Heart right ventricle (tissue), 16 donors: ENCODE results near the gene RBSN. TPM values are rescaled to one million over a fixed set of nuclear protein-coding genes. Genes with fewer than 3 reads are reported as not detected.

Experiments
- ATAC-seq, 8 donors: fragments of 200-7000 bp; cut with Tn5 transposase; one replicate each; pipeline ENCODE4 v1.9.1; 2020; ENCODE audit warnings: mild to moderate bottlenecking in 8 of 8, moderate library complexity in 8 of 8, moderate number of reproducible peaks in 1 of 8
- DNase-seq, 2 donors: peaks; one replicate each; pipeline ENCODE4 v3.0.0-alpha.2; 2020
- H3K27ac ChIP-seq, 10 donors: fragments of 200-600 bp; sonication (generic) in 2 of 10; one replicate each; pipeline versions ENCODE4 v1.5.0 to v1.8.0; 2020 to 2022; ENCODE audit warnings: mild to moderate bottlenecking in 3 of 10
- H3K27me3 ChIP-seq, 7 donors: fragments of 200-600 bp; one replicate each; pipeline ENCODE4 v1.8.0; 2021 to 2022; ENCODE audit warnings: mild to moderate bottlenecking in 2 of 7
- H3K36me3 ChIP-seq, 9 donors: fragments of 200-600 bp; sonication (generic) in 1 of 9; one replicate each; pipeline versions ENCODE4 v1.5.0 to v1.8.0; 2020 to 2022; ENCODE audit warnings: mild to moderate bottlenecking in 2 of 9
- H3K4me1 ChIP-seq, 9 donors: fragments of 200-600 bp; sonication (generic) in 1 of 9; one replicate each; pipeline versions ENCODE4 v1.5.0 to v1.8.0; 2020 to 2022; ENCODE audit warnings: mild to moderate bottlenecking in 4 of 9
- H3K4me3 ChIP-seq, 10 donors: fragments of 200-600 bp; sonication (generic) in 2 of 10; one replicate each; pipeline versions ENCODE4 v1.5.0 to v1.8.0; 2020 to 2022; ENCODE audit warnings: mild to moderate bottlenecking in 7 of 10, moderate library complexity in 2 of 10
- H3K9me3 ChIP-seq, 11 donors: fragments of 200-600 bp in 10 of 11; sonication (generic) in 2 of 11; one replicate each; pipeline versions ENCODE4 v1.5.0 to v1.8.0; 2013 to 2022; ENCODE audit warnings: mild to moderate bottlenecking in 2 of 11, control low read depth in 1 of 11, moderate library complexity in 1 of 11
- CTCF ChIP-seq, 9 donors: fragments of 200-600 bp; sonication (generic) in 2 of 9; IDR thresholded peaks; one replicate each; pipeline versions ENCODE4 v1.5.0 to v1.8.0; 2021 to 2022; ENCODE audit warnings: antibody characterized with exemption in 9 of 9, mild to moderate bottlenecking in 5 of 9, moderate library complexity in 1 of 9
- WGBS, 2 donors: extraction: QIAGEN DNeasy Blood & Tissue Kit; methylation state at CpG; one replicate each; pipeline ENCODE4 v1.1.7; 2013; ENCODE audit warnings: inconsistent platforms in 1 of 2; 5-methylcytosine and 5-hydroxymethylcytosine counted together
- intact Hi-C, 10 donors: fragments of 100-400 bp; cut with DNase I; formaldehyde crosslinking; loops; one replicate each; pipeline versions ENCODE4 v1.11.1 to v1.14.2; 2022
- polyA plus RNA-seq, 2 donors: library from polyadenylated mRNA; stranded (reverse); fragments of 200-250 nt; gene quantifications; one replicate each; pipeline ENCODE4 v1.2.3, GENCODE V29; 2013
- total RNA-seq, 10 donors: library from RNA; stranded (reverse); fragmentation: NEBNext Ultra II Directional in 3 of 10; extraction: Animal tissue kit (Norgen Biotek cat#: 25700) in 3 of 10; gene quantifications; one replicate each; pipeline versions ENCODE4 v1.2.1 to v1.2.4, GENCODE V29; 2021 to 2023
- donor health status: Arrhythmogenic right ventricular cardiomyopathy.
- donor health status: ischemic (EF 13 %, LVEDD 7.1; RV severe dilation, severe dysfunction).
- donor health status: healthy with polysubstance abuse.
- donor health status: DM: no; HTN: yes; CAD: no.
- donor health status: DM: no; HTN: no; CAD: no.
- donor health status: ischemic (EF 25% LVEDD 6.9; RV normal size, moderate dysfunction).
- donor health status: ischemic (EF 25% LVEDD 5.7; RV mildly dilated, moderate dysfunction).
- donor health status: healthy.
- donor health status: DM: yes; HTN: yes; CAD: no.
- donor health status: Ischemic cardiomyopathy.
- donor health status: ischemic (EF 35%, LVEDD 5.7; RV mildly dilated, moderate dysfunction).
- donor health status: nonischemic (EF 11% LVEDD 7.7; RV severe dilation, severe dysfunction).
- donor health status: DM: yes; HTN: yes; CAD: no.
- donor health status: PGD.
- donor health status: ischemic (EF 29% LVEDD 5.4; RV normal size, mild dysfunction).
- donor health status: nonischemic (EF 23%, LVEDD 6.1; RV moderate dilation, normal function).

RBSN gene
- total and polyA plus RNA-seq, 12 donors, result 5.5 to 23.8 (median 20.6) TPM

GRCh38 chr3:15071699-15072098 lies 27.2 kb downstream of the RBSN start:
- Histone ChIP-seq H3K36me3 (peaks cover 0 to 81% (median 43%) of the 10 kb centered on the region in 9 donors), H3K9me3 (no peaks in the 10 kb centered on the region), H3K27me3 (no peaks in the 10 kb centered on the region), H3K27ac (no peak overlapping the region), H3K4me3 (no peak overlapping the region), H3K4me1 (peaks cover 0 to 3% (median 0%) of the 10 kb centered on the region in 9 donors)
- intact Hi-C loops, result no loop called here
- 95% methylated on average over 2 of the region's 2 CpGs for WGBS, 2 donors
- no peak for ATAC-seq
- DNase-seq, result no peak
- no peak for TF ChIP-seq CTCF (IDR thresholded peaks at IDR 0.05)

- 84 to 89% methylated on average over 1 of the region's 1 CpG for WGBS, 2 donors
- ATAC-seq, result no peak
- intact Hi-C loops, result loop anchor here in 3 of 10 donors (10.0 kb wide), 1 partner anchor 125 kb away; the partner anchor contains the start of gene NR2C2 (in 3 of the 3)
Measured at GRCh38 chr3:15069441-15069840, 29.5 kb downstream of the RBSN start.

GRCh38 chr3:15066467-15066866 lies 32.5 kb downstream of the RBSN start:
- H3K27me3 ChIP-seq, result no peaks in the 10 kb centered on the region
- H3K9me3 ChIP-seq, result no peaks in the 10 kb centered on the region
- H3K27ac ChIP-seq, result no peak overlapping the region
- intact Hi-C loops, result loop anchor here in 3 of 10 donors (10.0 kb wide), 1 partner anchor 122 kb away; the partner anchor contains the start of gene NR2C2 (in 3 of the 3)
- 95 to 97% methylated on average over 3 of the region's 3 CpGs for WGBS, 2 donors
- peaks cover 0 to 28% (median 0%) of the 10 kb centered on the region in 9 donors for H3K36me3 ChIP-seq
- DNase-seq (no peak), ATAC-seq (no peak)
- H3K4me1 ChIP-seq, result peaks cover 6 to 24% (median 17%) of the 10 kb centered on the region in 9 donors
- peak overlapping the region in 1 of 10 donors; percentile 97 for H3K4me3 ChIP-seq
- TF ChIP-seq CTCF (IDR thresholded peaks at IDR 0.05), result no peak

More at GRCh38 chr3:15069441-15069840, 29.5 kb downstream of the RBSN start:
- Histone ChIP-seq H3K4me1 (peaks cover 0 to 8% (median under 1%) of the 10 kb centered on the region in 9 donors), H3K27ac (no peak overlapping the region), H3K9me3 (no peaks in the 10 kb centered on the region), H3K36me3 (peaks cover 0 to 58% (median 22%) of the 10 kb centered on the region in 9 donors), H3K27me3 (no peaks in the 10 kb centered on the region), H3K4me3 (no peak overlapping the region)
- DNase-seq, result no peak
- TF ChIP-seq CTCF (IDR thresholded peaks at IDR 0.05), result no peak

- Histone ChIP-seq H3K9me3 (no peaks in the 10 kb centered on the region), H3K4me1 (peaks cover 6 to 24% (median 17%) of the 10 kb centered on the region in 9 donors), H3K36me3 (peaks cover 0 to 19% (median 0%) of the 10 kb centered on the region in 9 donors), H3K27me3 (no peaks in the 10 kb centered on the region), H3K4me3 (peak overlapping the region; percentile 70 to 97 (median 82)), H3K27ac (peak overlapping the region in 9 of 10 donors; percentile 69 to 91 (median 89))
- ATAC-seq, result no peak
- WGBS, 2 donors, result 47 to 49% methylated on average over 16 of the region's 16 CpGs
- DNase-seq, result no peak
- no peak for TF ChIP-seq CTCF (IDR thresholded peaks at IDR 0.05)
- intact Hi-C loops, result loop anchor here in 4 of 10 donors (2.0 to 10.0 kb wide), 2 partner anchors 33 to 121 kb away; partner anchors contain the start of genes NR2C2 (in 3 of the 4) and RBSN (in 1 of the 4)
Measured at GRCh38 chr3:15065550-15066007, 33.4 kb downstream of the RBSN start.
